Measurements from ENCODE around the gene SRPX.

DNA sequence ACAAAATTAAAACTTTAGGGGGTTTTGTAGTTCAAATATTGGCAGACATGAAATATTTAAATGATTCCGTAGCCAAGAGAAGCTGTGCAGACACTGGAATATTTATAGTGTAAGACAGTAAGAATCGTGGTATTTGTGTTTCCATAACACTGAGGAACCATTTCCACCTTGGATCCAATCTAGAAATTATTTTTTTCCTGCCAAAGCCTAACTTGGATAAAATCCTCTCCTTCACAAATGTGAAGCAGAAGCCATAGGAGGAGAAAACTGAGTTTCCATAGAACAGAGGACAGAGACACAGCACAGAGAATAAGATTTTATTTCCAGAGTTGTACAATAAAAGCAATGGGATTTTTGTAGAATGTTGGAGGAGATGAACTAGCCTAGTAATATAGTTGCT lies 19.9 kb upstream of the SRPX start:
- TF ChIP-seq, protein P1, sequence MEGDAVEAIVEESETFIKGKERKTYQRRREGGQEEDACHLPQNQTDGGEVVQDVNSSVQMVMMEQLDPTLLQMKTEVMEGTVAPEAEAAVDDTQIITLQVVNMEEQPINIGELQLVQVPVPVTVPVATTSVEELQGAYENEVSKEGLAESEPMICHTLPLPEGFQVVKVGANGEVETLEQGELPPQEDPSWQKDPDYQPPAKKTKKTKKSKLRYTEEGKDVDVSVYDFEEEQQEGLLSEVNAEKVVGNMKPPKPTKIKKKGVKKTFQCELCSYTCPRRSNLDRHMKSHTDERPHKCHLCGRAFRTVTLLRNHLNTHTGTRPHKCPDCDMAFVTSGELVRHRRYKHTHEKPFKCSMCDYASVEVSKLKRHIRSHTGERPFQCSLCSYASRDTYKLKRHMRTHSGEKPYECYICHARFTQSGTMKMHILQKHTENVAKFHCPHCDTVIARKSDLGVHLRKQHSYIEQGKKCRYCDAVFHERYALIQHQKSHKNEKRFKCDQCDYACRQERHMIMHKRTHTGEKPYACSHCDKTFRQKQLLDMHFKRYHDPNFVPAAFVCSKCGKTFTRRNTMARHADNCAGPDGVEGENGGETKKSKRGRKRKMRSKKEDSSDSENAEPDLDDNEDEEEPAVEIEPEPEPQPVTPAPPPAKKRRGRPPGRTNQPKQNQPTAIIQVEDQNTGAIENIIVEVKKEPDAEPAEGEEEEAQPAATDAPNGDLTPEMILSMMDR (IDR thresholded peaks at IDR 0.05) = no peak
- TF ChIP-seq, protein P2, sequence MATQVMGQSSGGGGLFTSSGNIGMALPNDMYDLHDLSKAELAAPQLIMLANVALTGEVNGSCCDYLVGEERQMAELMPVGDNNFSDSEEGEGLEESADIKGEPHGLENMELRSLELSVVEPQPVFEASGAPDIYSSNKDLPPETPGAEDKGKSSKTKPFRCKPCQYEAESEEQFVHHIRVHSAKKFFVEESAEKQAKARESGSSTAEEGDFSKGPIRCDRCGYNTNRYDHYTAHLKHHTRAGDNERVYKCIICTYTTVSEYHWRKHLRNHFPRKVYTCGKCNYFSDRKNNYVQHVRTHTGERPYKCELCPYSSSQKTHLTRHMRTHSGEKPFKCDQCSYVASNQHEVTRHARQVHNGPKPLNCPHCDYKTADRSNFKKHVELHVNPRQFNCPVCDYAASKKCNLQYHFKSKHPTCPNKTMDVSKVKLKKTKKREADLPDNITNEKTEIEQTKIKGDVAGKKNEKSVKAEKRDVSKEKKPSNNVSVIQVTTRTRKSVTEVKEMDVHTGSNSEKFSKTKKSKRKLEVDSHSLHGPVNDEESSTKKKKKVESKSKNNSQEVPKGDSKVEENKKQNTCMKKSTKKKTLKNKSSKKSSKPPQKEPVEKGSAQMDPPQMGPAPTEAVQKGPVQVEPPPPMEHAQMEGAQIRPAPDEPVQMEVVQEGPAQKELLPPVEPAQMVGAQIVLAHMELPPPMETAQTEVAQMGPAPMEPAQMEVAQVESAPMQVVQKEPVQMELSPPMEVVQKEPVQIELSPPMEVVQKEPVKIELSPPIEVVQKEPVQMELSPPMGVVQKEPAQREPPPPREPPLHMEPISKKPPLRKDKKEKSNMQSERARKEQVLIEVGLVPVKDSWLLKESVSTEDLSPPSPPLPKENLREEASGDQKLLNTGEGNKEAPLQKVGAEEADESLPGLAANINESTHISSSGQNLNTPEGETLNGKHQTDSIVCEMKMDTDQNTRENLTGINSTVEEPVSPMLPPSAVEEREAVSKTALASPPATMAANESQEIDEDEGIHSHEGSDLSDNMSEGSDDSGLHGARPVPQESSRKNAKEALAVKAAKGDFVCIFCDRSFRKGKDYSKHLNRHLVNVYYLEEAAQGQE (IDR thresholded peaks at IDR 0.05; ENCODE audit: insufficient read depth in 1 of 2, low read depth in 2 of 2, low read length in 1 of 2) = no peak
- TF ChIP-seq POLR2AphosphoS5 (IDR thresholded peaks at IDR 0.05; ENCODE audit: low read depth, low read length) (no peak), TCF7L2 (IDR thresholded peaks at IDR 0.05; ENCODE audit: low read depth, low read length) (no peak), SIN3A (IDR thresholded peaks at IDR 0.05; ENCODE audit: borderline replicate concordance, insufficient read depth, low read depth, low read length) (no peak)
